Measurements from ENCODE around the gene CAB39L.
A peak's percentile ranks its signal among the peaks of the same experiment; 100 is the strongest.
"Not testable (repeated sequence)": the region's sequence is repeated elsewhere in the genome, so short reads cannot be mapped to it uniquely, and the experiment has no call there.

CAB39L gene

DNA sequence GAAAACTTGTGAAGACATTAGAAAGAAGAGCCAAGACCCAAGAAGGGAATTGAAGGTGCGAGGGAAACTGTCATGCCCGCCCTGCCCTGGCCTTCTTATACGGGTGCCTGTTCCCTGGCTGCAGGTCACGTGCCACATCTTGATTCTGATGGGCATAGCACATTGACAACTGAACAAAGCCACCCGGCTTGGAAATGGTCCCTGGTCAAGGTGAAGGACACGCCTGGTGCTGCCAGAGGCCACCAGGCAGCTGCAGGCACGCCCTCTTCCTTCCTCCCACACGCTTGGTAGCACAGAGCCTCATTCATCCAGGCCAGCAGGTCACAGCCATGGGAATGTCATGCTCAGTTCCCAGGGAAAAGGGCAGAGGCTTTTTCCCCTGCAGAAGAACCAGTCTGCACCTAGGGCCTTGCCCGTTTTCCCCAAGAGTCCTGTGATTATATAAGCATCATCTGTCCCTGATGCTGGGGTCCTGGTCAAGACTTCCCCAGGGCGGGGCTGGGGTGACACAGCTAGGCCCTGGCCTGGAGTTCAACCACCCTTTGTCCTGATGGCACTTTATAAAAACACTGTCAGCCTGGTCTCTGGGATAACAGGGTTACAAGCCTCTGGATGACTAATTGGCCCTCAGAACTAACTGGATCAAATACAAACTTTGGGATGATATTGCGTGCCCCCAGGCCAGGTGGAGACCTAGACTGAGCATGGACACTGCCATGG, 140.2 kb downstream of the CAB39L start:
- DNase-seq (no peak), ATAC-seq (no peak)
- H3K9me3 Mint-ChIP-seq, result no peaks in the 10 kb centered on the region
- peaks cover 15% of the 10 kb centered on the region for H3K4me1 Mint-ChIP-seq
- peak overlapping the region in 1 of 2 donors; percentile 28 for H3K27ac Mint-ChIP-seq
- no peaks in the 10 kb centered on the region for H3K27me3 Mint-ChIP-seq
- no peak overlapping the region for H3K4me3 Mint-ChIP-seq

DNA sequence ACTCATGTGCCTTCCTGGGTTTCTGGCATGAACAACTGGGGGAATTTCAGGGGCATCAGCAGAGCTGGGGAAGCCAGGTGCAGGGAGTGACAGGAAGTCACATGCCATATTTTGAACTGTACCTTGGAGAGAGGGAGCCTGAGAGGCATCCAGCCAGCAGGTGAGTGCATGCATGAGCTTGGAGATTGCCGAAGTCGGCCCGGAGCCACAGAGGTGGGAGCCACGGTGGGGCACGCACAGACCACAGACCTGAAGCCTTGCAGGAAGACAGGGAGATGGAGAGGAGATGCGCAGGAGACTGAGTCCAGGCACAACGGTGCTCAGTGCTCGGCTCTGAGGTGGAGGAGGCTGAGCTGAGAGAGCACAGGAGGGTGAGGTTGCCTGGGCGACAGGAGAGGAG, 141.0 kb downstream of the CAB39L start:
- DNase-seq (no peak), ATAC-seq (no peak)
- H3K27me3 Mint-ChIP-seq, result no peaks in the 10 kb centered on the region
- no peaks in the 10 kb centered on the region for H3K9me3 Mint-ChIP-seq
- peaks cover 15% of the 10 kb centered on the region for H3K4me1 Mint-ChIP-seq
- H3K27ac Mint-ChIP-seq, result peak overlapping the region in 1 of 2 donors; percentile 43
- no peak overlapping the region for H3K4me3 Mint-ChIP-seq

DNA sequence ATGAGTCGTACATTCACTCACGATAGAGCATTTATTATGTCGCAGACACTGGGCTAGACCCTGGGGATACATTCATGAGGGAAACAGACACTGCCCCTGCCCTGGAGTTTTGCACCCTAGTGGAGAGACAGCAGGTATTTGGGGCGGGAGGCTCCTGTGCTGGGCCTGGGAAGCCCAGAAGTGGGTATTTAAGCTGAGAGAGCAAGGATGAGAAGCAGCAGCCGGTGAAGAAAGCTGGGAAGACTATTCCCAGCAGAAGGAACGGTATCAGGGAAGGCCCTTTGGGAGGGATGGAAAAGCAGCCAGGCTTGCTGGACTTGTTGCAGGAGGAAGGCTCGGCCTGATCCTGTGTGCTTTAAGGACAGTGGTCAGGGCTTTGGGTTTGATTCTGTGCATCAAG, 141.6 kb downstream of the CAB39L start:
- Mint-ChIP-seq H3K4me3 (no peak overlapping the region), H3K4me1 (peaks cover 15% of the 10 kb centered on the region), H3K27ac (no peak overlapping the region), H3K9me3 (no peaks in the 10 kb centered on the region), H3K27me3 (no peaks in the 10 kb centered on the region)
- DNase-seq (no peak), ATAC-seq (no peak)

GRCh38 chr13:49300739-49301589, 142.9 kb downstream of the CAB39L start:
- peaks cover 15% of the 10 kb centered on the region for H3K4me1 Mint-ChIP-seq
- peak overlapping the region; percentile 86 to 89 for H3K27ac Mint-ChIP-seq
- no peaks in the 10 kb centered on the region for H3K9me3 Mint-ChIP-seq

GRCh38 chr13:49300276-49300675, 143.6 kb downstream of the CAB39L start:
- Mint-ChIP-seq H3K4me3 (no peak overlapping the region), H3K9me3 (no peaks in the 10 kb centered on the region), H3K27me3 (no peaks in the 10 kb centered on the region), H3K4me1 (peaks cover 15% of the 10 kb centered on the region), H3K27ac (no peak overlapping the region)
- DNase-seq (no peak), ATAC-seq (no peak)

More at GRCh38 chr13:49300739-49301589, 142.9 kb downstream of the CAB39L start:
- Mint-ChIP-seq H3K4me3 (peak overlapping the region; percentile 73 to 84), H3K27me3 (no peaks in the 10 kb centered on the region)
- ATAC-seq, result peak; percentile 92
- peak; percentile 62 to 68 for DNase-seq

- ATAC-seq, result no peak
- no peak overlapping the region for H3K4me3 Mint-ChIP-seq
- peaks cover 15% of the 10 kb centered on the region for H3K4me1 Mint-ChIP-seq
- no peaks in the 10 kb centered on the region for H3K9me3 Mint-ChIP-seq
- H3K27ac Mint-ChIP-seq, result peak overlapping the region in 1 of 2 donors; percentile 49
- DNase-seq, result no peak
- H3K27me3 Mint-ChIP-seq, result no peaks in the 10 kb centered on the region
Observed at GRCh38 chr13:49298903-49299605, 144.8 kb downstream of the CAB39L start.

GRCh38 chr13:49298416-49298815, 145.4 kb downstream of the CAB39L start:
- H3K9me3 Mint-ChIP-seq, result no peaks in the 10 kb centered on the region
- H3K4me3 Mint-ChIP-seq, result no peak overlapping the region
- H3K27ac Mint-ChIP-seq, result peak overlapping the region in 1 of 2 donors; percentile 19
- no peaks in the 10 kb centered on the region for H3K27me3 Mint-ChIP-seq
- DNase-seq, result no peak
- ATAC-seq, result no peak
- H3K4me1 Mint-ChIP-seq, result peaks cover 15% of the 10 kb centered on the region

- Mint-ChIP-seq H3K27ac (no peak overlapping the region), H3K4me1 (peaks cover 23% of the 10 kb centered on the region), H3K9me3 (no peaks in the 10 kb centered on the region), H3K27me3 (no peaks in the 10 kb centered on the region), H3K4me3 (no peak overlapping the region)
- no peak for ATAC-seq
- no peak for DNase-seq
Observed at GRCh38 chr13:49297338-49297737, 146.5 kb downstream of the CAB39L start.

GRCh38 chr13:49296659-49297058, 147.2 kb downstream of the CAB39L start:
- ATAC-seq (no peak), DNase-seq (no peak)
- Mint-ChIP-seq H3K4me1 (peaks cover 21% of the 10 kb centered on the region), H3K4me3 (no peak overlapping the region), H3K9me3 (no peaks in the 10 kb centered on the region), H3K27me3 (no peaks in the 10 kb centered on the region), H3K27ac (no peak overlapping the region)

GRCh38 chr13:49295244-49295643, 148.6 kb downstream of the CAB39L start:
- Mint-ChIP-seq H3K4me3 (no peak overlapping the region), H3K27me3 (no peaks in the 10 kb centered on the region), H3K9me3 (no peaks in the 10 kb centered on the region), H3K27ac (no peak overlapping the region), H3K4me1 (peaks cover 13% of the 10 kb centered on the region)
- ATAC-seq, result no peak
- DNase-seq, result no peak

GRCh38 chr13:49294723-49295122, 149.1 kb downstream of the CAB39L start:
- DNase-seq, ATAC-seq, H3K4me3 Mint-ChIP-seq, H3K27ac Mint-ChIP-seq, H3K9me3 Mint-ChIP-seq, H3K27me3 Mint-ChIP-seq: not testable (repeated sequence)
- peaks cover 13% of the 10 kb centered on the region for H3K4me1 Mint-ChIP-seq

DNA sequence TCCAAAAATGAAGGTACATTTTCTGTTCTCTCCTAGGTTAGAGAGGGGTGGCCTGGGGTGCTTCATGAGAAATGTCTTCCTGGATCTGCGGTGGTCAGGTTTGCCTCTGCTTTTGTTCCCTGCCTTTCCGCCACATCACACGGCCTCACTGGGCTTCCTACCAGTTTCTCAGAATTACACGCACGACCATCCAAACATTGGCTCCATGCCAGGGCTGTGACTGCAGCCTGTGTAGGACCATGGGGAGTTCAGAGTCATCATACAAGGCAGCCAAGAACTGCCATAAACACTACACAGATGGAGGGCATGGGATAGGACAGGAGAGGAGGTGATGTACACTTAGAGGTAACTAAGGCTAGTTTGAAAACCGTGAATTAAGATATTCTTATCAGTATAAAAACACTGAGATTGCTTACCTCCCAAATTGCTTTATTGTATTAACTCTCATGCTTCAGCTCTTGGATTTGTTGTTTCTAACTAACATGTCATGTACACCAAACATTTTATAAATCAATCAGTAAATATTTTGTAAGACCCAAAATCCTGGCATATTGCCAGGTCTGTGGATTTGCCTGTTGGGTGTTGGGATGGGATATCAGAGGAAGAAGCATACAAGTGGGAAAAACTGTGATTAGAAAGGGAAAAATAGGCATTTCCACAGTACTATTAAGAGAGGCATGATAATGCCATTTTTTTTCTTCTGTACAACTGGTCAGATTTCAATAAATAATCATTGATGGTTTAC, 150.9 kb downstream of the CAB39L start:
- peak overlapping the region in 1 of 2 donors; percentile 52 for H3K27ac Mint-ChIP-seq
- peak; percentile 21 to 61 for DNase-seq
- peak; percentile 86 for ATAC-seq

DNA sequence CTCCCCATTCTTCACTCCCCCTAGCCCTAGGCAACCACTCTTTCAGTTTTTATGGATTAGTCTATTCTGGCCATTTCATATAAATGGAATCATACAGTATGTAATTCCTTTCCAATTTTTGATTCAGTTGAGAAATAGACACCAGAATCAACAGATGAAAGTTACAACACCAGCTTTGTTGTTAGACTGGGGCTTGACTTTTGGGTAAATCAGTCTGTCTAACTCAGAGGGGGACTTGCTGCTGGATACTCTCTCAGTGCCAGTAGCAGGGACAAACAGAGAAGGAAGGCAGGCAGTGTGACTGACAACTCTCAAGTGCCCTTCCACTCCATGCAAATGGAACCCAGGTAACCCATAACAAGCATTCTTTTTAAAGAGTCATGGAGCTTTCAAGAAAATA, 155.4 kb downstream of the CAB39L start:
- ATAC-seq, result no peak
- no peak for DNase-seq
- Mint-ChIP-seq H3K4me3 (no peak overlapping the region), H3K4me1 (peaks cover 13% of the 10 kb centered on the region), H3K9me3 (no peaks in the 10 kb centered on the region), H3K27me3 (no peaks in the 10 kb centered on the region), H3K27ac (no peak overlapping the region)

More for the DNA sequence above, 150.9 kb downstream of the CAB39L start:
- no peaks in the 10 kb centered on the region for H3K9me3 Mint-ChIP-seq
- H3K27me3 Mint-ChIP-seq, result no peaks in the 10 kb centered on the region
- H3K4me3 Mint-ChIP-seq, result peak overlapping the region; percentile 7 to 28
- peaks cover 13% of the 10 kb centered on the region for H3K4me1 Mint-ChIP-seq

DNA sequence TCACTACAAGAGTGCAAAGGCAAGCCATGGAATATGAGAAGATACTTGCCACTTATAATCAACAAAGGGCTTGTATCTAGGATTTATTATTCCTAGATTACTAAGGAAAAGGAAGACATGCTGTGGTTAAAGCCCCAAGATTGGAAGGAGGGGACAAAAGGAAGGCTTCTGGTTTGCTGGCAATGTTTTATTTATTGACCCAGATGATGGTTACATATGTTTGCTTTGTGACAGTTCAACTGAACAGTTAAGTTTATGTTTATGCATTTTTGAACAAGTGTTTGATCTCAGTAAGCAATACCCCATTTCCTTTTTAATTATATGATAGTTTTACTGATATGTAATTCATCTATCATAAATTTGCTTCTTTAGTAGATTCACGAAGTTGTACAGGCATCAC, 155.9 kb downstream of the CAB39L start:
- DNase-seq, result no peak
- no peak for ATAC-seq
- H3K4me1 Mint-ChIP-seq, result peaks cover 12% of the 10 kb centered on the region
- H3K4me3 Mint-ChIP-seq, result no peak overlapping the region
- no peaks in the 10 kb centered on the region for H3K9me3 Mint-ChIP-seq
- no peaks in the 10 kb centered on the region for H3K27me3 Mint-ChIP-seq
- H3K27ac Mint-ChIP-seq, result no peak overlapping the region

- no peak overlapping the region for H3K4me3 Mint-ChIP-seq
- H3K4me1 Mint-ChIP-seq, result no peaks in the 10 kb centered on the region
- ATAC-seq, result no peak
- DNase-seq, result no peak
- H3K27ac Mint-ChIP-seq, result no peak overlapping the region
- no peaks in the 10 kb centered on the region for H3K9me3 Mint-ChIP-seq
- no peaks in the 10 kb centered on the region for H3K27me3 Mint-ChIP-seq
Observed at GRCh38 chr13:49279885-49280284, 164.0 kb downstream of the CAB39L start.
